Measurements from ENCODE around the gene ADAMTS13. TPM values are rescaled to one million over a fixed set of nuclear protein-coding genes. Genes with fewer than 3 reads are reported as not detected.
"Not testable (repeated sequence)": the region's sequence is repeated elsewhere in the genome, so short reads cannot be mapped to it uniquely, and the experiment has no call there.

Gene ADAMTS13
- total RNA-seq, 1 experiment from 2014 or later, result 0.12 TPM

- no peak for DNase-seq (ENCODE audit: low spot score)
Measured at GRCh38 chr9:133424187-133424586, 2.0 kb downstream of the ADAMTS13 start.

- no peak for DNase-seq (ENCODE audit: low spot score)
Measured at GRCh38 chr9:133425049-133425632, 3.0 kb downstream of the ADAMTS13 start.

DNA sequence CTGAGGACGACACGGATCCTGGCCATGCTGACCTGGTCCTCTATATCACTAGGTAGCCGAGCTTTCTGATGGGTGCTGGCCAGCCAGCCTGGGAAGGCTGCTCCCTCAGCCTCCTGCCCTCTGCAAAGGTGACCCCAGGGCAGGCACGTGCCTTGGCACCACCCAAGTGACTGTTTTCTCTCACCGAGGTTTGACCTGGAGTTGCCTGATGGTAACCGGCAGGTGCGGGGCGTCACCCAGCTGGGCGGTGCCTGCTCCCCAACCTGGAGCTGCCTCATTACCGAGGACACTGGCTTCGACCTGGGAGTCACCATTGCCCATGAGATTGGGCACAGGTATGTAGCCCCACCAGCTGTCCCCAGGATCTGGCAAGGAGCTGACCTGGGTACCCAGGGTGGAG is 3.8 kb downstream of the ADAMTS13 start:
- DNase-seq (ENCODE audit: low spot score), result no peak

DNA sequence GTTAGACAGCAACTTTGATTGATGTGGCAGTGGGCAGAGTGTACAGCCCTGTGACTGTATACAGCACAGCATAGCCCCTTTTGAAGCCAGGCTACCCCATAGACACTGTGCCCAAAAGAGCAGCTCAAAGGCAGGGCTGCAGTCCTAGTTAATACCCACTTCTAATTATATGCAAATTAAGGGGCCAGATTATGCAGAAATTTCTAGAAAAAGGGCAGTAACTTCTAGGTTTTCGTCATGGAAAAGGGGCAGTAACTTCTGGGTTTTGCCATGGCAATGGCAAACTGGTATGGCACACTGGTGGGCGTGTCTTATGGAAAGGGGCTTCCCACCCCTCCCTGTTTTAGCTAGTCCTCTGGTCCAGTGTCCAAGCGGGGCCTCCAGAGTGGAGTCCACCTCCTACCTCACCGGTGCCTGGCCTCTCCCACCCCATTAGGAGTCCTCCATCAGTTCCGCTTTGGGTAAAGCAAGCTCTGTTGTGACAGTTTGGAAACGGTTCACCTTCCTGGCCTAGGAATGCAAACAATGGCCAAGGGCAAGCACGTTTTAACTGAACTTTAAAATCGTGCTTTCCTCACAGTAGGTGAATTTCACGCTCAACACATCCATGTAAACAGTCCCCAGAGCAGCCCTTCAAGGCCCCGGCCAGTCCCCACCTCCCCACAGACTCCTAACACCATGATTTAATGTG is 5.6 kb downstream of the ADAMTS13 start:
- no peak for DNase-seq (ENCODE audit: low spot score)

- DNase-seq (ENCODE audit: low spot score), result no peak
Measured at GRCh38 chr9:133428617-133429101, 6.5 kb downstream of the ADAMTS13 start.

DNA sequence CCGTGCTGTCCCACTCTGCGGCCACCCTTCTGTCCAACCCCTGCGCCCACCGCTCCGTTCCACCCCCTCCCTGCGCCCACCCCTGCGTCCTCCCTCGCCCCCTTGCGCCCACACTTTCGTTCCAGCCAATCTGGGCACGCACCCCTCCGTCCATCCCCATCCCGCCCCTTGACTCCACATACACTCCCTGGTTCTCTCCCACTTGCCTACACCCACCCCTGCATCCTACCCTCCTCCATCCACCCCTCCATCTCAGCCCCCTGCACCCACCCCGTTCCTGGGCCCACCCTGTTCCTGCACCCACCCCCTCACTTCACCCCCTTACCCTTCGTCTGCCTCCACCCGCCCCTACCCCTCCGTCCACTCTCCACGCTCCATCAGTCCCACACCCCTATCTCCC is 7.0 kb downstream of the ADAMTS13 start:
- no peak for DNase-seq (ENCODE audit: low spot score)

DNA sequence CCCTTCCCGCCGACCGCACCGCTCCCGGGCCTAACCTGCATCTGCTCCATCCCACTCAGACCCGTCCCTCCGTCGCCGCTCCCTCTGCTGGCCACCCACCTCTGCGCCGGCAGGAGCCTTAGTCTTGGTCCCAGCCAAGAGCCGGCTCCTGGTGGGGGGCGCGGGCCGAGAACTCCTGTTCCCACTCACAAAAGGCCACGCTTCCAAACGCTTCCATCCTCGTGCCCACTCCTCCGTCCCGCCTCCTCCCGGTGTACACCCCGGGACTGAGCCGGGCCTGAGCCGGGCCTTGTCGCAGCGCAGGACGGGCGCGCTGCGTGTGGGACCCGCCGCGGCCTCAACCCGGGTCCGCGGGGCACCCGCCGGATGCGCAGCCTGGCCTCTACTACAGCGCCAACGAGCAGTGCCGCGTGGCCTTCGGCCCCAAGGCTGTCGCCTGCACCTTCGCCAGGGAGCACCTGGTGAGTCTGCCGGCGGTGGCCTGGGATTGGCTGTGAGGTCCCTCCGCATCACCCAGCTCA is 7.5 kb downstream of the ADAMTS13 start:
- DNase-seq (ENCODE audit: low spot score), result no peak

GRCh38 chr9:133430244-133430643 is 8.1 kb downstream of the ADAMTS13 start:
- DNase-seq (ENCODE audit: low spot score), result no peak

- DNase-seq (ENCODE audit: low spot score), result no peak
Measured at GRCh38 chr9:133433351-133433843, 11.2 kb downstream of the ADAMTS13 start.

GRCh38 chr9:133436681-133437080 is 14.5 kb downstream of the ADAMTS13 start:
- DNase-seq (ENCODE audit: low spot score), result no peak

- DNase-seq (ENCODE audit: low spot score), result no peak
Measured at GRCh38 chr9:133437753-133438531, 15.8 kb downstream of the ADAMTS13 start.

DNA sequence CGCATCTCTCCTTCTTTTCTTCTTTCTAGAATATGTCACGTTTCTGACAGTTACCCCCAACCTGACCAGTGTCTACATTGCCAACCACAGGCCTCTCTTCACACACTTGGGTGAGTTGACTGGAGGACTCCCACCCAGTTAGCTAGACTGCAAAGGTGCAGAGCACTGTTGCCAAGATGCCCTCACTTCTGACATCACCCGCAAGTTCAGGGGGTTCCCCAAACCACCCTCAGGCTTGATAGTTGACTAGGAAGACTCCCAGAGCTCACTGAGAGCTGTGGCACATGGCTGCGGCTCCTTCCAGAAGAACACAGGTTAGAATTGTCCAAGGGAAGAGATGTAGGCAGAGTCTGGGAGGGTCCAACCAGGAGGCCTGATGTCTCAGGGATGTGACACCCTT is 17.2 kb downstream of the ADAMTS13 start:
- no peak for DNase-seq (ENCODE audit: low spot score)

- DNase-seq (ENCODE audit: low spot score), result no peak
Measured at GRCh38 chr9:133440874-133441273, 18.7 kb downstream of the ADAMTS13 start.

DNA sequence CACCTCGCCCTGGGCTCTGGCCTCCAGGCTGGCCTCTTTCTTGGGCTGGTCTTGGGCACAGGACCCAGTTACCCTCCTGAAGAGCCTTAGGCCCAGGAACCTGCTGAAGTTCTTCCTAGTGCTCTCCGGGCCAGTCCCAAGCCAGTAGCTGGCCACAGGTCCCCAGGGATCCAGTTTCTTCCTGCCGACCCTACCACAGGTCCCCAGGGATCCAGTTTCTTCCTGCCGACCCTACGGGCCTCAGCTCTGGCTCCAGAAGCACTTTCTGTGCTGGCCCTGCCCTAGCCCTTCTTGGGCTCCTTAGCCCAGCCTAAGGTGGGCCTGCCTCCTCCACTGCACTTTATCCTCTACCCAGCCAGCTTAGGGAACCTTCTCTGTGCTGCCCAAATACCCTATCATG is 19.4 kb downstream of the ADAMTS13 start:
- DNase-seq (ENCODE audit: low spot score), result no peak

GRCh38 chr9:133443248-133443647 is 21.1 kb downstream of the ADAMTS13 start:
- no peak for DNase-seq (ENCODE audit: low spot score)

DNA sequence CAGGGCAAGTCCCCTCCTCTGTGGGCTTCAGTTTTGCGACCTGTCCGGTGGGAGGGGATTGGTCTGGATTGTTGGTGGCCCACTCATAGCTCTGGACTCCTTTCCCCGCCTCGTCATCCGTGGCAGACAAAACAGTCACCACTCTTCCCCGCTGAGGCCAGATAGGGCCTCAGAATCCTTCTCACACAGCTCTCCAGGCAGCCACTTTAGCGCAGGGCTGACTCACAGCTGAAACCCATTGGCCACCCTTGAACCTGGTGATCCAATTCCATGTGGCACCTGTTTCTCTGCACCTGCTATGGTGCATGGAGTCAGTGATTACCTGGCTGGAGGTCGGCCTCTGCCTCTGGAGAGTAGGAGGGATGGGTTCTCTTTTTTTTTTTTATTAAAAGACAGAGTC is 21.8 kb downstream of the ADAMTS13 start:
- DNase-seq (ENCODE audit: low spot score), result no peak

DNA sequence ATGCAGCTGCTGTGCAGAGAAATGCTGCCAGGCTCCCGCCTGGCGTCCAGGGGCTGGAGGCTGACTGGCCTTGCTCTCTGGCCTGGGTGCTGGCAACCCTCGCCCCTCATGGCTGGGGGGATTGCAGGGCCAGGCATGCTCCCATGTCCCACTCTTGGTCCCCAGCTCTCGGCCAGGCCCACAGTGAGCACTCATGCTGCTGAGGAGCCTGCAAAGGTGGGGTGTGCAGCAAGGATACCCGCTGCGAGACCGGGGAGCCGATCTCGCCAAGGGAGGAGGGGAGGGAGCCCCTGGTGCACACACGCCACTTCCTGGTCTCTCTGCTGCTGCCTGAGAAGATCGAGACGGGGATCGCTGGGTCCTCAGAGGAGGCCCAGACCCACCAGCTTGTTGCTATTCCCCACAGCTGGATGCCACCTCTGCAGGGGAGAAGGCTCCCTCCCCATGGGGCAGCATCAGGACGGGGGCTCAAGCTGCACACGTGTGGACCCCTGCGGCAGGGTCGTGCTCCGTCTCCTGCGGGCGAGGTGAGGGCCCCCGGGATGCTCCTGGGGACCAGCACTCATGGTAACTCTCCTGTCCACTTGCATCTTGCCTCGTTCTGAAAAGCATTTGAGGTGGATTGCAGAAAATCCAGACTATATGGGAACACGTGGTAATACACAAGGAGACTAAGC is 23.3 kb downstream of the ADAMTS13 start:
- DNase-seq (ENCODE audit: low spot score), result no peak

- no peak for DNase-seq (ENCODE audit: low spot score)
Measured at GRCh38 chr9:133448487-133448972, 26.4 kb downstream of the ADAMTS13 start.

DNA sequence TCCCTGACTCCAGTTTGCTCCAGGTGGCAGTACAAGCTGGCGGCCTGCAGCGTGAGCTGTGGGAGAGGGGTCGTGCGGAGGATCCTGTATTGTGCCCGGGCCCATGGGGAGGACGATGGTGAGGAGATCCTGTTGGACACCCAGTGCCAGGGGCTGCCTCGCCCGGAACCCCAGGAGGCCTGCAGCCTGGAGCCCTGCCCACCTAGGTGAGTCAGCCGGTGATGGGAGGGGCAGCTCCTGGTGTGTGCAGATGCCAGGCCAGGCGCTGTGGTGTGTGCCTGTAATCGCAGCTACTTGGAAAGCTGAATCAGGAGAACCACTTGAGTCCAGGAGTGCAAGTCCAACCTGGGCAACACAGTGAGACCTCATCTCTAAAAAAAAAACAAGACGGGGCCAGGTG is 27.6 kb downstream of the ADAMTS13 start:
- DNase-seq (ENCODE audit: low spot score), result peak; percentile 55

- DNase-seq (ENCODE audit: low spot score), result not testable (repeated sequence)
Measured at GRCh38 chr9:133451865-133452264, 29.7 kb downstream of the ADAMTS13 start.

DNA sequence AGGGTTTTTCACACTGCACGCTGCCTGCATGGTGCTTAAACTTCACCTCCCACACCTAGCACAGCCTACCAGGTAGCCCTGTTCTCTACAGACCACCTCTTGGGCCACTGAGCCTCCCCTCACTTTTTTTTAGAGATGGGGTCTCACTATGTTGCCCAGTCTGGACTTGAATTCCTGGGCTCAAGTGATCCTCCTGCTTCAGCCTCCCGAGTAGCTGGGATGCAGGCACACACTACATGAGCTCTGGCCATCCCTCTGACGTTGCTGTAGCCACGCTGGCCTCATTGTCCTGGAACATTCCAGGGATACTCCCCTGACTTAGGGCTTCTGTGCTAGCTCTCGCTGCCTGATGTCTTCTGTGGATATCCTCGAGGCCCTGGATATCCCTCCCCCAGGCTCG is 30.4 kb downstream of the ADAMTS13 start:
- DNase-seq (ENCODE audit: low spot score), result no peak

GRCh38 chr9:133453651-133454050 is 31.5 kb downstream of the ADAMTS13 start:
- DNase-seq (ENCODE audit: low spot score), result no peak
